Astrocyte (in vitro differentiated cells and primary cell): ENCODE data around the gene FBXW12.

ENCODE experiments used
- EZH2 ChIP-seq: IDR thresholded peaks from 2 replicates; pipeline ENCODE4 v1.6.1; 2012; ENCODE audit warnings: mild to moderate bottlenecking, low read length, inconsistent platforms; ENCODE audit not compliant: insufficient read depth
- TF ChIP-seq, protein P1 (sequence below): IDR thresholded peaks from 2 replicates; pipeline ENCODE4 v1.5.1; 2011; ENCODE audit warnings: low read depth, mild to moderate bottlenecking, inconsistent platforms, low read length, moderate library complexity; ENCODE audit not compliant: insufficient read depth

DNA sequence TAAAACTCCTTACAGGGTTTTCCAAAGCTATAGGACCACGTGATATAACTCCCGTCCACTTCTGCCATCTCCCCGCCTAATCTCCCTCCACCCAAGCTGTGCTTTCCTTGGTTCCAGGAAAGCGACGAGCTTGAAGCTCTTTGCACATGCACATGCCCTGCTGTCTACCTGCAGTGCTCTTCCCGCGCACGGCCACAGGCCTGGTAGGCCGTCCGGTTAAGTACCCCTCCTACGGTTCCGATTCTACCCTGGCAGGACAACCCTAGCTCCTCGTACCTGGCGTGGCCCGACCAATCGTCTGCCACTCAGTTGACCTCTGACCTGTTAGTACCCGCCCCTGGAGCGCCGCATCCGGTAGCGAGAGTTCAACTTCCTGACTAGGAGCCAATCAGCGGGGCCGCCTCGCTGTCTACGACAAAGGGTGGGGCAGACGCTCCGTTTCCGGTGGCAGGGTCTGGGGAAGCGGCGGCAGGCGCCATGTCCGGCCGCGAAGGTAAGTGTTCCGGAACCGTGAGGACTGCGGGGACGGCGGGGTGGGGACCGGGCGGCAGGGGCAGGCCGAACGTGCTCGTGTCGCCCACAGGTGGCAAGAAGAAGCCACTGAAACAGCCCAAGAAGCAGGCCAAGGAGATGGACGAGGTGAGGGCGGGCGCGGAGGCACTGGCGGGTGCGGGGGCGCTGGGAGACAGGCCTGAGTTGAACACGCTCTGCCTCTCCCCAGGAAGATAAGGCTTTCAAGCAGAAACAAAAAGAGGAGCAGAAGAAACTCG lies 68.0 kb downstream of the FBXW12 start, which contains the start of the genes CCDC51 and TMA7:
- TF ChIP-seq, protein P1, sequence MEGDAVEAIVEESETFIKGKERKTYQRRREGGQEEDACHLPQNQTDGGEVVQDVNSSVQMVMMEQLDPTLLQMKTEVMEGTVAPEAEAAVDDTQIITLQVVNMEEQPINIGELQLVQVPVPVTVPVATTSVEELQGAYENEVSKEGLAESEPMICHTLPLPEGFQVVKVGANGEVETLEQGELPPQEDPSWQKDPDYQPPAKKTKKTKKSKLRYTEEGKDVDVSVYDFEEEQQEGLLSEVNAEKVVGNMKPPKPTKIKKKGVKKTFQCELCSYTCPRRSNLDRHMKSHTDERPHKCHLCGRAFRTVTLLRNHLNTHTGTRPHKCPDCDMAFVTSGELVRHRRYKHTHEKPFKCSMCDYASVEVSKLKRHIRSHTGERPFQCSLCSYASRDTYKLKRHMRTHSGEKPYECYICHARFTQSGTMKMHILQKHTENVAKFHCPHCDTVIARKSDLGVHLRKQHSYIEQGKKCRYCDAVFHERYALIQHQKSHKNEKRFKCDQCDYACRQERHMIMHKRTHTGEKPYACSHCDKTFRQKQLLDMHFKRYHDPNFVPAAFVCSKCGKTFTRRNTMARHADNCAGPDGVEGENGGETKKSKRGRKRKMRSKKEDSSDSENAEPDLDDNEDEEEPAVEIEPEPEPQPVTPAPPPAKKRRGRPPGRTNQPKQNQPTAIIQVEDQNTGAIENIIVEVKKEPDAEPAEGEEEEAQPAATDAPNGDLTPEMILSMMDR: no peak
- TF ChIP-seq EZH2: no peak
